Activated T-helper 1 cell treated with anti-CD3 and anti-CD28 coated beads, Interleukin-12 subunit alpha, Interleukin-12 subunit beta, Interleukin-2, Interleukin-4 antibody, amounts not matched to agents 30 ng/mL and 10 ng/mL and 1 ng/mL, durations not matched to agents 14 hours and 24 hours and 36 hours (primary cell): ENCODE results near the gene ERC1. TPM values are rescaled to one million over a fixed set of nuclear protein-coding genes. Genes with fewer than 3 reads are reported as not detected.
A peak's percentile ranks its signal among the peaks of the same experiment; 100 is the strongest.

Source experiments
- DNase-seq: peaks from one replicate; pipeline ENCODE4 v3.0.0; 2021; ENCODE audit warnings: low spot score
- H3K27ac Mint-ChIP-seq: one replicate; pipeline ENCODE4 v1.8.0; 2021; ENCODE audit warnings: mild to moderate bottlenecking, mixed read lengths
- H3K27me3 Mint-ChIP-seq: one replicate; pipeline ENCODE4 v1.8.0; 2022; ENCODE audit warnings: mild to moderate bottlenecking, moderate library complexity, mixed read lengths; ENCODE audit not compliant: insufficient read depth
- H3K36me3 Mint-ChIP-seq: one replicate; pipeline ENCODE4 v1.8.0; 2021; ENCODE audit warnings: low read depth, mixed read lengths
- H3K4me1 Mint-ChIP-seq: one replicate; pipeline ENCODE4 v1.8.0; 2021; ENCODE audit warnings: low read depth, mixed read lengths
- H3K4me3 Mint-ChIP-seq: one replicate; pipeline ENCODE4 v1.8.0; 2021; ENCODE audit warnings: mild to moderate bottlenecking, moderate library complexity, mixed read lengths
- H3K9me3 Mint-ChIP-seq: one replicate; pipeline ENCODE4 v1.8.0; 2021; ENCODE audit warnings: mixed read lengths
- intact Hi-C: fragments of 100-400 bp; cut with micrococcal nuclease; formaldehyde crosslinking; loops from one replicate; pipeline ENCODE4 v1.15.1; 2024
- total RNA-seq: library from RNA; stranded (reverse); gene quantifications from 2 replicates; pipeline ENCODE4 v1.2.3, GENCODE V29; 2022

ERC1 gene
- total RNA-seq, 1 donor from 2014 or later = 33.6 TPM

DNA sequence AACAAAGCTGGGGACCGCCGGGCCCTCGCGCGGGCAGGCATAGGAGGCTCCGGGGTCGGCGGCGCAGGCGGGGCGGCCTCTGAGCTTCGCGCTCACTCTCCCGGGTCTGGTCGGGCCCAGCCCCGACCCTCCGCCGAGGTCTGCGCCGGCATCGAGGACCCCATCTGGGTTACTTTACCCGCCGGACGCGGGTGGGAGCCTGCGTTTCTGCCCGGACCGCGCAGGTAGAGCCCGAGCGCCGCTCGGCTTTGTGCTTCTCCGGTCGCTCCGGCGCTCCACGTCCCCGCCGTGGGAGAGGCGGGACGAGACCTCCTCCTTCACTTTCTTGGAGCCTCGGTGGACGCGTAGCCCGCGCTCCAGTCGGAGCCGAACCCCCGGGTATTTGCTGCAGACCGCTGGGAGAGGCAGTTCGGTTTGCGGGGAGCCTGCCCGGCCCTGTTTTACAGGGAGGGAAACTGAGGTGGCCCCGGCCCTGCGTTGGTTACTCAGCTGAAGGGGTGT is 540.2 kb downstream of the ERC1 start:
- peaks cover 61% of the 10 kb centered on the region for H3K27me3 Mint-ChIP-seq
- H3K27ac Mint-ChIP-seq = no peak overlapping the region
- DNase-seq = no peak
- H3K4me3 Mint-ChIP-seq = peak overlapping the region; percentile 56
- peaks cover 27% of the 10 kb centered on the region for H3K4me1 Mint-ChIP-seq
- intact Hi-C loops = loop anchor here (5.0 kb wide), 3 partner anchors 59 to 539 kb away; partner anchors contain the start of gene ERC1
- no peaks in the 10 kb centered on the region for H3K9me3 Mint-ChIP-seq
- no peaks in the 10 kb centered on the region for H3K36me3 Mint-ChIP-seq

DNA sequence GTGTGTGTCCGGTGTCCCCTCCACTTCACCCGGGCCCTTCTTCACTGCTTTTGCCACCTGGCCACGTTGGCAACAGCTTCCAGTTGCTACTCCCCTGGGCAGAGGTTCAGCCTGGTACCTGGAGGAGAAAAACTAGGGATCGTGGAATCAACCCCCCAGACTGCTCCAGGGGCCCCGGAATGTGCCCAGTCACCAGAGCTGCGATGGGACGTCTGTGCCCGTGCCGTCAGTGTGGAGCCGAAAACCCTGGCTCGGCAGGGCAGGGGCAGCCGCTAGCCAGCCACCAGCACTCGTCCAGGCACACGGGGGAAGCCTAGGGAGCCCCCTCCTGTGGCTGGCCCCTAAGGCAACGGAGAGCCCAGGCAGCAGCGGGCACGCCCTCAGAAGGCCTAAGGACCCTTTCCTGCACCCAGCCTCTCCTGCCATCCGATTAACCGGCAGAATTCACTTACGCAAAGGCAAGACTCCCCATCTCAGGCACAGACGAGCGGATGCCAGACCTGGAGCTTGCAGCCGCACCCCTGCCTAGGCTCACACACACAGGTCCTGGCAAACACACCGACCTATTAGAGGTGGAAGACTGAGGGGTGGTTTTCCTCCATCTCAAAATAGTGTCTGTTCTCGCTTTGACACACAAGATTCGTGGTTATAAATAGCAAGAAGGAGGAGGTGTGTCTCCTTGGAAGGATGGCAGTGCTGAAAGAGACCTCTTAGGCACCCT is 540.8 kb downstream of the ERC1 start:
- H3K4me1 Mint-ChIP-seq = peaks cover 27% of the 10 kb centered on the region
- DNase-seq = no peak
- H3K36me3 Mint-ChIP-seq = no peaks in the 10 kb centered on the region
- no peak overlapping the region for H3K27ac Mint-ChIP-seq
- no peaks in the 10 kb centered on the region for H3K9me3 Mint-ChIP-seq
- intact Hi-C loops = loop anchor here (2.0 to 5.0 kb wide), 6 partner anchors 23 to 540 kb away; partner anchors contain the start of gene ERC1
- peak overlapping the region; percentile 79 for H3K4me3 Mint-ChIP-seq
- H3K27me3 Mint-ChIP-seq = peaks cover 60% of the 10 kb centered on the region

DNA sequence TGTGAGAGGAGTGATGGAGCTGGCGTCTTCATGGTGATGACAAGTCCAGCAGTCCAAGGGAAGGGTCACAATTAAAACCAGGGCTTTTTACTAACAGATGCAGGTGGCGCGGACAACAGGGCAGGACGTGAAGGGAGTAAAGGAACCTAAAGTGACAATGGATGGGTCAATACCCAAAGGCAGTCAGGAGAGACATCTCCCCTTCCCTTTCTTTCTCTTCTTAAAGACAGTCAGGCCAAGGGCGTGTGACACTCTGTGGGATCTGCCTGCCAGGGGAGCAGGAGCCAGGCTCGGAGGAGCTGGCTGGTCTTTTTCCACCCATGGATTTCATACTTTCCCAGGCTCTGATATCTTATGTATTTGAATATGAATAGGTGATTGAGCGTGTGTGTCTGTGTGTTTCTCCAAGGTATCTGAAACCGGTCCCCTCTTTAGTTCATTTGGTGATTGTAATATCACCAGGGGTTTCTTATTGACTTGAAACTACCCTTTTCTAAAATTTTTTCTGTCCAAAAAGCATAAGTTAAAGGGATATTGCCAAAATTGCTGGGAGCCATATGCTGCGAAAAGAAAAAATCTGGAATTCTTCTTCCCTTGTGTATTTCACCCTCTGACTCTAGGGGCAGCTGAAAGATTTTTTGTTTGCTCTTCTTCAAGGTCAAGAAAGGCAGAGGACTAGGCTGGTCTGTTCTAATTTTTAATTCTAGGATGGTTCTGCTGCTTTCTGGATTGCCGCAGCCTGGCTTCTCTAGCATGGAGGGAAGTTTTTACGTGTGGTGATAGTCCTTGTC is 541.5 kb downstream of the ERC1 start:
- intact Hi-C loops = loop anchor here (1.0 to 5.0 kb wide), 7 partner anchors 22 to 540 kb away; partner anchors contain the start of gene ERC1
- no peaks in the 10 kb centered on the region for H3K36me3 Mint-ChIP-seq
- H3K27ac Mint-ChIP-seq = no peak overlapping the region
- H3K4me1 Mint-ChIP-seq = peaks cover 27% of the 10 kb centered on the region
- DNase-seq = no peak
- peaks cover 60% of the 10 kb centered on the region for H3K27me3 Mint-ChIP-seq
- H3K4me3 Mint-ChIP-seq = peak overlapping the region; percentile 79
- H3K9me3 Mint-ChIP-seq = no peaks in the 10 kb centered on the region

DNA sequence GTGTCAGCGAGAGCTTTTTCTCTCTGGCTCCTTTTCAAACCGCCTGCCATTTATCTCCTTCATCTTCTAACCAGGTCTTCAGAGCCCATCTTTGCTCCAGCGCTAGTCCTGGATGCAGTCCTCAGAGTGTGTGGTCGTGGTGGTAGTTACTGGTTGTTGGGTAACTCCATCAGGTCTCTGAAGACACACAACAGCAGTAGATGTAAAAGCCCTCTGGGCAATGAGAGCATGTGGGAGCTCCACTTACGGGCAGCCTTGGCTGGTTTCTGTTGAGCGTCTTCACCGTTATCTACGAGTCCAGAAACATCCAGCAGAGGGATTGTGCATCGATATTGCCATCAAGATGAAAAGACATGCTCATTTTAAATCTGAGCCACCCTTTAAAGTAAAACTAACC is 542.2 kb downstream of the ERC1 start:
- Mint-ChIP-seq H3K27ac (no peak overlapping the region), H3K4me3 (peak overlapping the region; percentile 79), H3K27me3 (peaks cover 57% of the 10 kb centered on the region), H3K4me1 (peaks cover 27% of the 10 kb centered on the region), H3K36me3 (no peaks in the 10 kb centered on the region), H3K9me3 (no peaks in the 10 kb centered on the region)
- peak; percentile 17 for DNase-seq
- intact Hi-C loops = loop anchor here (1.0 to 5.0 kb wide), 7 partner anchors 22 to 541 kb away; partner anchors contain the start of gene ERC1

DNA sequence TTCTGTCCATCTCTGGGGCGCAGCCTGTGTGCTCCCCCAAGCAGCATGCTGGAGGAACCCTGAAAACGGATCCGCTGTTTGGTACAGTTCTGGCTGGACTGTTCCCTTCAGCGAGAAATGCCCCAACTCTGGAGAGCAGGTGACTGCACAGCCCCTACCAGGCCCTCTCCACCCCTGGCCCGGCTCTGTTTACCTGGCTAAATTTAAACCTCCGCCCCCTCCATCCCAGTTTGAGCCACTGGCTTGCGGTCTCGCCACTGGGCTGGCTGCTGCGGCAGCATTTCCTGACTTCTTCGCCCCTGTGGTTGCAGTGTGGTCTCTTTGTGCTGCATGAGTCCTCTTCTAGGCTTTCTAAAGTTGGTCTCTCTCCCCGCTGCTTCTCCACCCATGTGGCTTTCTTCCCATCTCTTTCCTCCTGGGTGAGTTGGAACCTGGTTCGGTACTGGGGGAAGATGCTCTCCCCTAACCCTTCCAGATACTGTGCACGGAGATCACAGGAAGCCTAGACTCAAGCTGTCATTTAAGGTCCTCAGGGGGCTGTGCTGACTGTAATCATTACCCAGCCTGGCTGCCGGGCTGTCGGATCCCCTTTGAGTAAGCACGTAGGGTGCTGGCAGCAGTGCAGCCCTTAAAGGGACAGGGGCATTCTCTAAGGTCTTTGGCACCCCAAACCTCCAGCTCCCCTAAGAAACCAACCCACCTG is 542.7 kb downstream of the ERC1 start:
- Mint-ChIP-seq H3K27ac (peak overlapping the region; percentile 53), H3K4me1 (peaks cover 27% of the 10 kb centered on the region), H3K36me3 (no peaks in the 10 kb centered on the region), H3K9me3 (no peaks in the 10 kb centered on the region), H3K27me3 (peaks cover 54% of the 10 kb centered on the region), H3K4me3 (peak overlapping the region; percentile 79)
- intact Hi-C loops = loop anchor here (1.0 to 5.0 kb wide), 7 partner anchors 21 to 541 kb away; partner anchors contain the start of gene ERC1
- DNase-seq = peak; percentile 56

DNA sequence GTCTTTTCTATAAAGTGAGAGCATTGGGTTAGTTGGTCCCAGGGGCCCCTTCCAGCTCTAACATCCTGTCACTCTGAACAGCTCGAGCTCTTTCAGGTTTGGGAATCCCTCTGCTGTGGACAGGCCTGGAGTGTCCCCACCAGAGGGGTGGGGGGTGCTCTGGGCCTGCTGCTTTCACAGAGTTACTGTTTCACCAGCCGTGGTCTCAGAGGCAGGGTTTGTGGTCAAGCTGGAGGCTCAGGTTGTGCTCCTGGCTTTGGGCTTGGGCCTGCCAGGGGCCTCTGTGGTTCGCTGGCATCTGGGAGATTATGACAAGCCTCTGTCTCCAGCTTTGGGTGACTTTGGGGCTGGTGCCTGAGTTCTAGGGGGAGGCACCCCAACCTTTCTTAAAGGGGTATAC is 543.7 kb downstream of the ERC1 start:
- Mint-ChIP-seq H3K4me1 (peaks cover 27% of the 10 kb centered on the region), H3K27ac (no peak overlapping the region), H3K36me3 (no peaks in the 10 kb centered on the region), H3K4me3 (no peak overlapping the region), H3K9me3 (no peaks in the 10 kb centered on the region), H3K27me3 (peaks cover 50% of the 10 kb centered on the region)
- DNase-seq = no peak
- intact Hi-C loops = loop anchor here (5.0 kb wide), 3 partner anchors 62 to 542 kb away; partner anchors contain the start of gene ERC1

DNA sequence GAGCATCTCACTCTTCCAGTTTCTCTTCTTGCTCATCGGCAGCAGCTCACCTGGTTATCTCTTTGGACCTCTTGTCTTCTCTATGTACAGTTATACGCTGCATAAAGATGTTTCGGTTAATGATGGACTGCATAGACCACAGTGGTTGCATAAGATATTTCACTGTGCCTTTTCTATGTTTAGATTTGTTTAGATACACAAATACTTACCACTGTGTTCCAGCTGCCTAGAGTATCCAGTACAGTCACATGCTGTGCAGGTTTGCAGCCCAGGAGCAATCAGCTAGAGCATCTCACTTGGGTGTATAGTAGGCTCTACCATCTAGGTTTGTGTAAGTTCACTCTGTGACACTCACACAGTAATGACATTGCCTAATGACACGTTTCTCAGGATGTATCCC is 545.8 kb downstream of the ERC1 start:
- no peak for DNase-seq
- Mint-ChIP-seq H3K4me3 (no peak overlapping the region), H3K4me1 (peaks cover 23% of the 10 kb centered on the region), H3K36me3 (no peaks in the 10 kb centered on the region), H3K27ac (no peak overlapping the region), H3K9me3 (no peaks in the 10 kb centered on the region), H3K27me3 (peaks cover 64% of the 10 kb centered on the region)
- intact Hi-C loops = no loop called here

DNA sequence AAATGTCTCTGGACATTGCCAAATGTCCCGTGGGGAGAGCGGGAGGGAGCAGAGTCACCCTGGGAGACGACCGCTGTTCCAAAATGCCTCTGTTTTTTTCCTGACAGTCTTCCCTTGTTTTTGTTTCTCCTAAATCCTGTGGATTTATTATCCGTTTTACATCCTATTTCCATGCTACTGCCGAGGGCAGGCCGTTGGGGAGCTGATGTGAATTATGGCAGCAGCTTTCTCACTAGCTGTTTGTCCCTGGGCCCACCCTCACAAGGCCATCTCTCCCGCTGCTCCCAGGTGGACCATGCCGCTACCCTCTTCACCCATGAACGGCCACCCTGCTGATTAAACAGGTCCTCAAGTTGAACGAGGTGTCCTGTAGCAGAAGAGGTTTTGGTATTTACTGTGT is 548.1 kb downstream of the ERC1 start:
- Mint-ChIP-seq H3K27me3 (peaks cover 50% of the 10 kb centered on the region), H3K4me1 (no peaks in the 10 kb centered on the region), H3K27ac (no peak overlapping the region), H3K4me3 (no peak overlapping the region), H3K9me3 (no peaks in the 10 kb centered on the region), H3K36me3 (no peaks in the 10 kb centered on the region)
- intact Hi-C loops = no loop called here
- no peak for DNase-seq

DNA sequence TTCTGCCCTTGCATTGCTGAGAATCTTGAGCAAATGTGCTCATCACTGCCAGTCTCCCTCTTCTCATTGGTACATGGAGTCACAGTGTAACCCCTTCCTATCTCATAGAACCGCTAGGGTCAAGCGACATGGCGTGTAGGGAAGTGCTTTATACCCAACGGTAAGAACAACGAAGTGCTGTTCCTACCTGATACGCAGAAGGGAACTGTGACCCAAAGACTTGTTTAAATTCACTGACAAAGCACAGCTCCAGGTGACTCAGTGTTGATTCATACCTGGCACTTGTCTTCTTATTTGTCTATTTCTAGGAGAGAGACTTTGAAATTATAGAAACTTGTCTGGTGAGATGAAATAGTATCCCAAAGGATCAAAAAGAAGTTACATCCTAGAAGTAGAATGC is 549.7 kb downstream of the ERC1 start:
- Mint-ChIP-seq H3K9me3 (no peaks in the 10 kb centered on the region), H3K4me3 (no peak overlapping the region), H3K27ac (no peak overlapping the region), H3K36me3 (no peaks in the 10 kb centered on the region), H3K4me1 (no peaks in the 10 kb centered on the region), H3K27me3 (peaks cover 49% of the 10 kb centered on the region)
- intact Hi-C loops = no loop called here
- no peak for DNase-seq

DNA sequence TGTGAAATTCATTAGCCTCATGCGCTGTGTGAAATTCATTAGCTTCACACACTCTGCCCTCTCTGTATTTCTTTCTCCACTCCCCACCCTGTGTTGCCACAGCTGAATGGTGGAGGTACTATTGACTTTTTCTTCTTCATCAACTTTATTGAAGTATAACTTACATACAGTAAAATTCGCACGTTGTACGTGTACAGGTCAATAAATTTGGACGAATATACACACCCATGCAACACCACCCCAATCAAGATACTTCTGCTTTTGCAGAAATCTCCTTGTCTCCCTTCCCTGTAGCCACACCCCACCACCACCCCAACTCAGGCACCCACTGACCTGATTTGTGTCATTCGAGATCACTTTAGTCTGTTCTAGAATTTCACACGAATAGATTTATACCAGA is 551.6 kb downstream of the ERC1 start:
- H3K36me3 Mint-ChIP-seq = no peaks in the 10 kb centered on the region
- H3K4me1 Mint-ChIP-seq = no peaks in the 10 kb centered on the region
- no peaks in the 10 kb centered on the region for H3K9me3 Mint-ChIP-seq
- peaks cover 34% of the 10 kb centered on the region for H3K27me3 Mint-ChIP-seq
- intact Hi-C loops = no loop called here
- no peak overlapping the region for H3K27ac Mint-ChIP-seq
- no peak for DNase-seq
- H3K4me3 Mint-ChIP-seq = no peak overlapping the region

DNA sequence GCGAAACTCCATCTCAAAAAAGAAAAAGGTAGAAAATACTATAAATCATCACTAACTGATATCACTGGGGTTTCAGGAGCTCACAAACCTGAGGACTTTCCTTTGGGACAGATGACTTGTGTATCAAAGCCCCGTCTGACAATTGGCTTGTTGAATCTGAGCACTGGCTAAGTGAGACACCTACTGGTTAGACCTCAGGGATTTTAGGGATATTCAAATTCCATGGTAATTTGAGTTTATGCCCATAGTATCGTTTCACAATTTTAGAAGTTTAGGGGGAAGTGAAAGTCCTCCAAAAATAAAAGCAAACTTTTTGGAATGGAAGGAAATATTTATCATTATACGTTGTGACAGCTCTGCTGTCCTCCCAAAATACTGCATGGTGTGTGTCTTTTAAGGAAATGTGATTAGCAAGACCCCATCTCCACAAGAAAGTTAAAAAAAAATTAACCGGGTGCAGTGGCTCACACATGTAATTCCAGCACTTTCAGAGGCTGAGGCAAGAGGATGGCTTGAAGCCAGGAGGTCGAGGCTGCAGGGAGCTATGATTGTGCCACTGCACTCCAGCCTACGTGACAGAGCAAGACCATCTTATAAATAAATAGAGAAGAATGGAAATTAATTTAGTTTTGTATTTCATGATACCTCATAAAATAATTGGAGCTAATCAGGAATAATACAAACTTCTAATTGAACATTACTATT is 554.1 kb downstream of the ERC1 start:
- Mint-ChIP-seq H3K36me3 (no peaks in the 10 kb centered on the region), H3K27ac (no peak overlapping the region), H3K9me3 (peaks cover 4% of the 10 kb centered on the region), H3K4me3 (no peak overlapping the region), H3K27me3 (peaks cover 20% of the 10 kb centered on the region), H3K4me1 (no peaks in the 10 kb centered on the region)
- no peak for DNase-seq
- intact Hi-C loops = no loop called here
